Activated gamma-delta T cell (primary cell): ENCODE measurements around the gene GPR55.

ENCODE experiments used
- DNase-seq: peaks from one replicate; lab custom pipeline; 2025; lab: John Stamatoyannopoulos, UW

The GPR55 gene

DNA sequence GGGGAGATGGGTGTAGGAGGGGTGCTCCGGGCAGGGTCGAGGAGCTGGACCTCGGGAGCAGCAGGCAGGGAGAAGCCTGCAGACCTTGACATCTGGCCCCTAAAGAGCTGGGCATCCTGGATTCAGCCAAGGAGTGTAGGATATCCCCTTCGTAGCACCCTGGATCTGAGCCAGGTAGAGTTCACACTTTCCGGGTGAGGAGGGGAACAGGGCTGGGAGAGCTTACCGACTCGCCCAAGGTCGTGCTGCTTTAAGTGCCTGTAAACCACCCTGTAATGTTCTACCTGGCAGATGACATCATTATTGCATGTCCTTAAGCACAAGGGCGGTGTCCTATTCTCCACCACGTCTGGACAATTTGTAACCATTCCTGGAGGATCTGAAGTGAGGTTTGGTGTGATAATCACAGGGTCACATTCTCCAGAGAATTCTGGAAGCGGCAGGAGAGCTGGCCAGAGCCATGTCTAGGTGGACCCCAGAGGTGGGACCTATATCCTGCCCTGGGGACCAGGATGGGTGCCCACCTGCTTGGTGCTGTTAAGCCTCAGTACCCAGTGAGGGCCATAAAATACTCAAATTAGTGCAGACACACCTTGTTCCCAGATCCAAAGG, 45.7 kb downstream of the GPR55 start:
- DNase-seq: no peak

DNA sequence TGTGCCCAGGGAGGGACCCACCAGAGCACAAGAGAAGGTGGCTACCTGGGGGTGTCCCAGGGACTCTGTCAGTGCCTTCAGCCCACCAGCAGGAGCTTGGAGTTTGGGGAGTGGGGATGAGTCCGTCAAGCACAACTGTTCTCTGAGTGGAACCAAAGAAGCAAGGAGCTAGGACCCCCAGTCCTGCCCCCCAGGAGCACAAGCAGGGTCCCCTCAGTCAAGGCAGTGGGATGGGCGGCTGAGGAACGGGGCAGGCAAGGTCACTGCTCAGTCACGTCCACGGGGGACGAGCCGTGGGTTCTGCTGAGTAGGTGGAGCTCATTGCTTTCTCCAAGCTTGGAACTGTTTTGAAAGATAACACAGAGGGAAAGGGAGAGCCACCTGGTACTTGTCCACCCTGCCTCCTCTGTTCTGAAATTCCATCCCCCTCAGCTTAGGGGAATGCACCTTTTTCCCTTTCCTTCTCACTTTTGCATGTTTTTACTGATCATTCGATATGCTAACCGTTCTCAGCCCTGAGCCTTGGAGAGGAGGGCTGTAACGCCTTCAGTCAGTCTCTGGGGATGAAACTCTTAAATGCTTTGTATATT, 46.3 kb downstream of the GPR55 start:
- DNase-seq: no peak

DNA sequence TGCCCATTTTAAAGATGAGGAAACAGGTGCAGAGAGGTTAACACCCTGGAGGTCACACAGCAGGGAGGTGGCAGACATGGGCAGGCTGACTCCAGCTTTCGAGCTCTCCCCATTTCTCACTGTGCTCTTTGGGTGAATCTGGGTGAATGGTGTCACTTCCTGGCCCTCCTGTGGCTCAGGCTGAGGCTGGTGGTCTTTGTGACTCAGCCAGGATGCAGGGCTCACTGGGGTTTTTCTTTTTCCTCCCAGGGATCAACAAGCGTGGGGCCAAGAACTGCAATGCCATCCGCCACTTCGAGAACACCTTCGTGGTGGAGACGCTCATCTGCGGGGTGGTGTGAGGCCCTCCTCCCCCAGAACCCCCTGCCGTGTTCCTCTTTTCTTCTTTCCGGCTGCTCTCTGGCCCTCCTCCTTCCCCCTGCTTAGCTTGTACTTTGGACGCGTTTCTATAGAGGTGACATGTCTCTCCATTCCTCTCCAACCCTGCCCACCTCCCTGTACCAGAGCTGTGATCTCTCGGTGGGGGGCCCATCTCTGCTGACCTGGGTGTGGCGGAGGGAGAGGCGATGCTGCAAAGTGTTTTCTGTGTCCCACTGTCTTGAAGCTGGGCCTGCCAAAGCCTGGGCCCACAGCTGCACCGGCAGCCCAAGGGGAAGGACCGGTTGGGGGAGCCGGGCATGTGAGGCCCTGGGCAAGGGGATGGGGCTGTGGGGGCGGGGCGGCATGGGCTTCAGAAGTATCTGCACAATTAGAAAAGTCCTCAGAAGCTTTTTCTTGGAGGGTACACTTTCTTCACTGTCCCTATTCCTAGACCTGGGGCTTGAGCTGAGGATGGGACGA, 47.1 kb downstream of the GPR55 start:
- DNase-seq: no peak

DNA sequence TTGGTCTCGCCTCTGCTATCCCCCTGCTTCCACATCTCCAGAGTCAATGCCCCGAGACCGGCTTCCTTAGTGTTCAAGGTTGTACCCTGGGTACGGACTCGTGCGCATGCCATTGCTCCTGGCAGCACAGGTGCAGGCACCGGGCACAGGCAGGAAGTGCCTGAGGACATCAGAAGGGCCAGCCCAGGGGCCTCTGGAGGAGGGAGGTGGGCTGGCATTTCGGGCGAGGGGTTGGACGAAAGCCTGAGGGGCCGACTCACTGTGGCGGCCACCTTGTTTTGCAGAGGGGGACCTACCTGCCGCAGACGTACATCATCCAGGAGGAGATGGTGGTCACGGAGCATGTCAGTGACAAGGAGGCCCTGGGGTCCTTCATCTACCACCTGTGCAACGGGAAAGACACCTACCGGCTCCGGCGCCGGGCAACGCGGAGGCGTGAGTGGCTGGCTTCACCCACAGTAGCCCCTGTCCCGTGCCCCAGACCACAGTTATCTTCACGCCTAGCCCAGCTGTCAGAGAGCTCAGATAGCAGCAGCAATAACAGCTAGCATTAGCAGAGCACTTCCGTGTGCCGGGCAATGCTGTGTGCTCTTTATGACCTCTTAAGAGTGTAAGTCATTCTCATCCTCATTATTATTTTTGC, 47.8 kb downstream of the GPR55 start:
- no peak for DNase-seq

GRCh38 chr2:230875347-230876315, 49.4 kb downstream of the GPR55 start:
- DNase-seq: no peak

DNA sequence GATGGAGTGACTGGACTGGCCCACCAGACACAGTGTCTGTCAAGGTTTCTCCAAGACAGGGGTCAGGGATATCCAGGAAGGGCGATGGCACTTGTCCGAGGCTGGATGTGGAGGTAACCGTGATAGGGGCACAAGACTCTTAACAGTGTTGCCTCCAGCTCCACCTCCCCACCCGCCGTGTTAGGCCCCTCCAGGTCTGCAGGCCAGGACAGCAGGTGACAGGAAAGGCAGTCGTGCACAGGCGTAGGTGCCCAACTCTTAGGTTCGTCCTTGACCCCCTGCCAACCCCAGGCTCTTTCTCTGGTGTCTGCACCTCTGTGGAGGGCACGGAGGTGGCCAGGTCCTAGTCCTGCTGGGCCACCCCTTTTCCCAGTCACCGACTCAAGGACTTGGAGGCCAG, 50.2 kb downstream of the GPR55 start:
- no peak for DNase-seq

GRCh38 chr2:230874456-230874855, 50.6 kb downstream of the GPR55 start:
- no peak for DNase-seq

DNA sequence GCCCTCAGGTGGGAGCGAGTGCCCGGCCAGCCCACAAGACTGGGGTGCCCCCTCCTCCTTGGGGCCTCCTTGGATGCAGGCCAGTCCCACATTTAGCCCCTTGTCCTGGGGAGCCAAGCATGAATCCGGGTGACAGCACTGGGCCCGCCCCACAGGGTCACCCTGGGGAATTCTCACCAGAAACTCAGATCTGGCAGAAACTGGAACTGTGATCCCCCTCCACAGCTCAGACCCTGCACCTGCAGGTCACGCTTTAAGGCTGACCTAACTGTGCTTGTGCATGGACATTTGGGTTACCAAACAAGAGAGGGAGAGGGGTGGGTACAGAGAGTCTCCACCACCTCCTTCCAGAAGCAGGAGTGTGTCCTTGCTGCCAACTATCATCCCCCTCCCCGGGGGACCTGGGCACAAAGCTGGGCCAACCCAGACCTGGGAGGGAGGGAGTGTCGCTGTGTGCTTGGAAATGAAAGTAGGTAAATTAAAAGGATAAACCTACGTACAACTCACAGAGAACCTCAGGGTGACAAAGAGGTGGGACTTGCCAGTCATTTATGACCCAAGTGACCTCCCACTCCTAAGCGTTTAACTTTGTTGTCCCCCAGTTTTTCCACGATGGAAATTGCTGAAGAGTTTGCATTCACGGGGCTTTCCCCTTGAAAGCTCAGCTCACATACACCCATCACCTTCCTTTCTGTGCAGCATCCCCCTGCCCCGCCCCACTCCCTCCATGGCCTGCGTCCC, 51.2 kb downstream of the GPR55 start:
- DNase-seq: no peak

DNA sequence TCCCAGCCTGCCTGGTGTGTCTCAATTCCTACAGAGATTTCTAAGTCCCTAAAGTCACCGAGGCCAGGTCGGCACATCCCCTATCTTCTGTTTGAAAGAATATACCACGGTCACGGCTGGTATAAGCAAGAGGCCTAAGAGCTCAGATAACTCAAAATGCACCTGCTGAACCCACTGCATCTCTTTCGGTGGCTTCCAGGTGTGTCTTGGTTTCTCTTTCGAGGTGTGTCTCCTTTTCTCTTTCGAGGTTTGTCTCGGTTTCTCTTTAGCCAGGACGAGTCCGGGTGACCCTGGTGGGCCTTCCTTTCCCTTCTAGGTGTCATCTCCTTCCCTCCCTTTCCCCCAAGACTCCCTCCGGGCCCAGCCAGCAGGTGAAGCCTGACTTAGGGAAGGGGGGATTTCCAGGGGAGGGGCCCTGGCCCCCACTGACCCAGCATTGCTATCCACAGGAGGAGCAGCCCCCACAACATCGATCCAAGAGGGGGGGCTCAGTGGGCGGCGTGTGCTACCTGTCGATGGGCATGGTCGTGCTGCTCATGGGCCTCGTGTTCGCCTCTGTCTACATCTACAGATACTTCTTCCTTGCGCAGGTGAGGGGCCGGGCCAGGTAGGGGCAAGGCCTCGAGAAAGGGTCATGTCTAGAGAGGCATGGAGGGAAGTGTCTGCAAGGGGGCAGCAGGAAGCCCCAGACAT, 51.9 kb downstream of the GPR55 start:
- no peak for DNase-seq

DNA sequence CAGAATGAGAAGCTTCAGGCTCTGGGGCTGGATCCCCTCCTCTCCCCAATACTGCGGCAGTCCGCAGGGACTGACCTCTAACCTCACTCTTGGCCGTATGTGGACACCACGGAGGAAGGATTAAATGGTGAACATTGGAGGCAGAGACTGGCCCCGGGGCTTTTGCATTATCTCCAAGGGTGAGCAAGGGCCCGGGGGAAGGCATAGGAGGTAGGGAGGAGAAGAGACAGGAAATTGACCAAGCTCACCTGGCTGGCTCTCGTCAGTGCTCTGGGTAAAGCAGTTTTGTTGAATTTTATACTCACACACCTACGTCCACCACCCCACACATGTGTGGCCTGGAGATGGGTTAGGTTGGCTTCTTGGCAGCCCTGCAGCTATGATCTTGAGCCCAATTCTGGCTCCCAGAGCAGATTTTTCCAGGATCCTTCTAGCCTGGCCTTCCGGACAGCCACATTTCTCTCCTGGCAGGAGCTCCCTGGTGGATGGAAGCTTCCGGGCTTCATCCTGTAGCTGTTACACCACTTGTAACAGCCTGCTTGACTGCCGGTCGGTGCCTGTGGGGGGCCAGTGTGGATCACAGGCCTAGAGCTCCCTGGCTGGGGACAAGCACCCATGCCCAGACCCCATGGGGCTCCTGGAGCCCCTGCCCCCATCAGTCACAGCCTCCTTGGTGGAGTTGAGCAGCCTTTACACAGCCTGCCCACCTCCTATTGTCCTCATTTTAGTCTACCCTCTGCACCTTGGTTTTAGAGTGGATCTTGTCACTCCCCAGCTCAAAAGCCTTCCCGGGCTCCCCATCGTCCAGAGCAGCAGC, 52.7 kb downstream of the GPR55 start:
- DNase-seq: no peak

GRCh38 chr2:230871361-230872150, 53.5 kb downstream of the GPR55 start:
- no peak for DNase-seq

GRCh38 chr2:230870544-230871360, 54.3 kb downstream of the GPR55 start:
- no peak for DNase-seq

DNA sequence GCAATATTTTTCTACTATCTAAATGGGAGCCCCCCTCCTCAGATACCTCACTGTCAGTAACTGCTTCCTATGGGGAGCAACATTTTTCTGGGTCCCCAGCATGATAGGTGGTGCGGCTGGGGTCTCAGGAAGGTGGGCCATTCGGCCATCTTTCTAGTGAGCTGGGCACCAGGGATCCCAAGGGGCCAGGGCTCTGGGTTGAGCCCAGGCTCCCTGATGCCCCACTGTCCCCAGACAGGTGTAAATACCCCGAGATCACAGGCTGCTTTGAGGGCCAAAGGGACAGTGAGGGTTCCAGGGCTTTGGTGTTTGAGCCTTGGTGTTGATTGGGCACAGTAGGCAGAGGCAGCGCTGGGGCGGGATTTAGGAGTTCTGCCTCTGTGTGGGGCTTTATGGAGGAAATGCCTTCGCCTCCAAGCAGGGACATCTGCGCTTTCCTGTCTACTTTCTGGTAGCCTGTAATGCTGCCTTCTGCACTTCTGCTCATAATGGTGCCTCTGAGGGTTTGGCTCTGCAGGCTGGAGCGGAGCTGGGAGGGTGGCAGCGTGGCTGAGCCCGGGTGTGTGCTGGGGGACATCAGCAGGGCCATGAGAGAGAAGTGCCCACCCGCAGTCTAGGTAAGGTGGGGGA, 55.0 kb downstream of the GPR55 start:
- no peak for DNase-seq

DNA sequence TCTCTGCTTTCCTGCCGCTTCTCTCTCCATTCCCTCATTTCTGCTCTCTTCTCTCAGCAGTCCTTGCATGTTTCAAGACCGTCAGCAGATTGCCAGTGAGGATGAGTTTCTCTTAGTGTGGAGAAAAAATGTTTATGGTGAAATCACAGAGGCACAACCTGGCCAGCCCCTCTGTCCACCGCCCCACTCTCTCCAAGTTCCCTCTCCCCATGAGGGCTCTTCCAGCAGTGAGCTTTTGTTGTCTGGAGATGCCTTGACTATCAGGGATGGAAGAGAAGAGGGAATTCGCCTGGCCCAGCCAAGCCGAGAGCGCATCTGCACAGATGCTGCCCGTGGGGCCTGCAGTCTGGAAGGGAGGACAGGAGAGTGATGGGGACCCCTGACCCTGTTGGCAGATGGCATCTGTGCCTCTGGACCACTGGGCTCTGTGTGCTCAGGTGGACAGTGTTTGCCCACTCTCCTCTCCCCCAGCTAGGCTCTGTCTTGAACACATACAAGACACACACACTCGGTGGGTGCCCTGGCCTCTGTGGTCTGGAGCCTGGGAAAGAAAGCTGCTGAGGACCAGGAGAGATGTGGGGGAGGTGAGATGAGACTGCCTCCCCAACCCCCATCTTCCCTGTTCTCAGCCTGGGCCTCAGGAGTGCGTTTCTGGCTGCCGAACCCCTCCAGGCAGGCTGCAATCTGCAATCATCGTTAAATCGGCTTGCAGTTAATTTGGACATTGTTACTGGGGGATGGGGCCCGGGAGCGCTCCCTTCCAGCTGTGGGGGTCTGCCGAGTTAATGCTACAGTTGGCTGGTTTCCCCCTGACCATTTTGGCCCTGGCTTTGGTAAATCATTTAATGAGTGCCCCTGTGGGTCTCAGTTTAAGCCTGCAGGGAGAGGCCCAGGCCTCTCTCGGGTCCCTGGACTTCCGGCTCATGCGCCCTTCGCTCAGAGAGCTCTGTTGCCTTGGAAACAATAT, 55.8 kb downstream of the GPR55 start:
- DNase-seq: no peak

DNA sequence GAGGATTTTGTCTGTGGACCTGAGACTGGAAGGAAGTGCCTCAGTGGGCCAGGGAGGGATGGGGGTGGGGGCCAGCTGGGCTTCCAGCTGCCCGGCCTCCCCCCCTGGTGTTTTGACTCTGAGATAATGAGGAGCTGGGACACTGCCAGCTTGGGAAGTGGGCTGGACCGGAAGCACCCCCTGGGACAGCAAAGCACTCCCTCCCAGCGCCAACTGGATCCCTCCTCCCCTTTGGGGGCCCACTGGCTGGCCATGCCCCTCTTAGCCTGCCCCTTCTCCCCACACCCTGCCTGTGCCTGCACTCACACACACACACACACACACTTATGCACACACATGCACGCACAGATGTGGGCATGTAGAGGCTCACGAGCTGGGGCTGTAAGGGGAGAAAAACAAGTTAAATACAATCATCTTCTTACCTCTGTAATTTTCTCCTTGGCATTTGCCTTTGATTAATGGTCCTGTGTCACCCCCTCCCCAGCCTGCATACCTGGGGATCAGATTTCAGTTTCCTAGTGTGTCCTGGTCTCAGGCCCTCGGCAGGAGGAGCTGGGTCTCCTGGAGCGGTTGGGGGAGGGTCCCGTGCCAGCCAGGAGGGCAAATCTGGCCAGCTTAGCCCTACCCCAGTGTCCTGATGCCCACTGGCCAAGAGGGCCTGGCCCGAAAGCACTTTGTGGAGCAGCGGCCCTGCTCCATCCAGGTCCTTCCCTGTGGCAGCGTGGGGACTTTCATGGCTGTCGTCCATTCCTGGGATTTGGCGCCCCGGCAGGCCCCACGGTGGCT, 56.7 kb downstream of the GPR55 start:
- no peak for DNase-seq
